Muscle layer of duodenum (tissue), 2 donors: ENCODE results near the gene SLC39A11.
"Not testable (repeated sequence)": the region's sequence is repeated elsewhere in the genome, so short reads cannot be mapped to it uniquely, and the experiment has no call there.

ENCODE experiments used
- H3K27ac ChIP-seq: one replicate; pipeline ENCODE4 v1.7.0; 2013; ENCODE audit warnings: mild to moderate bottlenecking, low read length
- H3K27me3 ChIP-seq: one replicate; pipeline ENCODE4 v1.7.0; 2013; ENCODE audit warnings: low read depth, mild to moderate bottlenecking, control low read depth, low read length
- H3K36me3 ChIP-seq, 2 donors: one replicate each; pipeline ENCODE4 v1.7.0; 2013; ENCODE audit warnings: low read length in 2 of 2, control low read depth in 1 of 2, mild to moderate bottlenecking in 1 of 2; ENCODE audit not compliant: insufficient read depth in 2 of 2, control insufficient read depth in 1 of 2
- H3K4me1 ChIP-seq, 2 donors: one replicate each; pipeline ENCODE4 v1.7.0; 2013; ENCODE audit warnings: low read length in 2 of 2, mild to moderate bottlenecking in 2 of 2, control low read depth in 1 of 2, moderate library complexity in 1 of 2; ENCODE audit not compliant: insufficient read depth in 2 of 2, control insufficient read depth in 1 of 2
- H3K4me3 ChIP-seq, 2 donors: one replicate each; pipeline ENCODE4 v1.7.0; 2013; ENCODE audit warnings: low read length in 2 of 2, low read depth in 1 of 2, mild to moderate bottlenecking in 1 of 2
- H3K9me3 ChIP-seq, 2 donors: one replicate each; pipeline ENCODE4 v1.7.0; 2013; ENCODE audit warnings: low read length in 2 of 2, control low read depth in 1 of 2, mild to moderate bottlenecking in 1 of 2; ENCODE audit not compliant: control insufficient read depth in 1 of 2
- donor health status: healthy.

Gene SLC39A11

GRCh38 chr17:73000832-73001231 lies 91.7 kb downstream of the SLC39A11 start:
- Histone ChIP-seq H3K36me3 (no peaks in the 10 kb centered on the region), H3K4me3 (no peak overlapping the region), H3K27me3 (no peaks in the 10 kb centered on the region), H3K27ac (no peak overlapping the region), H3K9me3 (peaks cover 0 to 2% of the 10 kb centered on the region in 2 donors), H3K4me1 (no peaks in the 10 kb centered on the region)

- H3K36me3 ChIP-seq, H3K4me1 ChIP-seq, H3K9me3 ChIP-seq, H3K27ac ChIP-seq, H3K4me3 ChIP-seq, H3K27me3 ChIP-seq: not testable (repeated sequence)
These were observed 93.0 kb downstream of the SLC39A11 start for GRCh38 chr17:72999474-72999873.

- no peaks in the 10 kb centered on the region for H3K27me3 ChIP-seq
- peaks cover 0 to 5% of the 10 kb centered on the region in 2 donors for H3K9me3 ChIP-seq
- no peaks in the 10 kb centered on the region for H3K36me3 ChIP-seq
- H3K4me3 ChIP-seq: no peak overlapping the region
- no peak overlapping the region for H3K27ac ChIP-seq
- no peaks in the 10 kb centered on the region for H3K4me1 ChIP-seq
These were observed 94.1 kb downstream of the SLC39A11 start for GRCh38 chr17:72998343-72998742.

- Histone ChIP-seq H3K9me3 (peaks cover 0 to 5% of the 10 kb centered on the region in 2 donors), H3K4me3 (no peak overlapping the region), H3K4me1 (no peaks in the 10 kb centered on the region), H3K27ac (no peak overlapping the region), H3K27me3 (no peaks in the 10 kb centered on the region), H3K36me3 (no peaks in the 10 kb centered on the region)
These were observed 94.9 kb downstream of the SLC39A11 start for GRCh38 chr17:72997559-72997958.

GRCh38 chr17:72996791-72997190 lies 95.7 kb downstream of the SLC39A11 start:
- Histone ChIP-seq H3K4me3 (no peak overlapping the region), H3K9me3 (peaks cover 0 to 5% of the 10 kb centered on the region in 2 donors), H3K4me1 (no peaks in the 10 kb centered on the region), H3K36me3 (no peaks in the 10 kb centered on the region), H3K27me3 (no peaks in the 10 kb centered on the region), H3K27ac (no peak overlapping the region)

GRCh38 chr17:72995008-72995656 lies 97.4 kb downstream of the SLC39A11 start:
- Histone ChIP-seq H3K27me3 (no peaks in the 10 kb centered on the region), H3K36me3 (no peaks in the 10 kb centered on the region), H3K9me3 (peaks cover 0 to 5% of the 10 kb centered on the region in 2 donors), H3K4me1 (no peaks in the 10 kb centered on the region), H3K27ac (no peak overlapping the region), H3K4me3 (no peak overlapping the region)

GRCh38 chr17:72992783-72993467 lies 99.6 kb downstream of the SLC39A11 start:
- not testable (repeated sequence) for H3K4me3 ChIP-seq, H3K9me3 ChIP-seq

GRCh38 chr17:72991651-72992050 lies 100.8 kb downstream of the SLC39A11 start:
- no peaks in the 10 kb centered on the region for H3K36me3 ChIP-seq
- no peak overlapping the region for H3K27ac ChIP-seq
- no peak overlapping the region for H3K4me3 ChIP-seq
- no peaks in the 10 kb centered on the region for H3K27me3 ChIP-seq
- no peaks in the 10 kb centered on the region for H3K4me1 ChIP-seq
- H3K9me3 ChIP-seq: peaks cover 0 to 5% of the 10 kb centered on the region in 2 donors

More at GRCh38 chr17:72992783-72993467, 99.6 kb downstream of the SLC39A11 start:
- not testable (repeated sequence) for H3K4me1 ChIP-seq, H3K36me3 ChIP-seq, H3K27ac ChIP-seq, H3K27me3 ChIP-seq

GRCh38 chr17:72989074-72989610 lies 103.3 kb downstream of the SLC39A11 start:
- H3K27ac ChIP-seq: no peak overlapping the region
- H3K4me1 ChIP-seq: peaks cover 0 to 6% of the 10 kb centered on the region in 2 donors
- no peak overlapping the region for H3K4me3 ChIP-seq
- H3K36me3 ChIP-seq: no peaks in the 10 kb centered on the region
- no peaks in the 10 kb centered on the region for H3K27me3 ChIP-seq
- no peaks in the 10 kb centered on the region for H3K9me3 ChIP-seq

GRCh38 chr17:72988451-72988850 lies 104.0 kb downstream of the SLC39A11 start:
- Histone ChIP-seq H3K4me3 (no peak overlapping the region), H3K36me3 (no peaks in the 10 kb centered on the region), H3K4me1 (peaks cover 0 to 6% of the 10 kb centered on the region in 2 donors), H3K27me3 (no peaks in the 10 kb centered on the region), H3K9me3 (no peaks in the 10 kb centered on the region), H3K27ac (no peak overlapping the region)

- Histone ChIP-seq H3K4me3 (no peak overlapping the region), H3K36me3 (no peaks in the 10 kb centered on the region), H3K27ac (no peak overlapping the region), H3K4me1 (peaks cover 0 to 6% of the 10 kb centered on the region in 2 donors), H3K9me3 (no peaks in the 10 kb centered on the region), H3K27me3 (no peaks in the 10 kb centered on the region)
These were observed 105.3 kb downstream of the SLC39A11 start for GRCh38 chr17:72987166-72987565.
